ENCODE results near the gene BEND6. TPM values are rescaled to one million over a fixed set of nuclear protein-coding genes. Genes with fewer than 3 reads are reported as not detected.
"Not testable (repeated sequence)": the region's sequence is repeated elsewhere in the genome, so short reads cannot be mapped to it uniquely, and the experiment has no call there.

Gene BEND6
- total and polyA plus RNA-seq, 2 of the 13 experiments (the other 11 are each of a cell fraction or from before 2014, with no cell fraction given): 0.20 to 0.21 TPM

DNA sequence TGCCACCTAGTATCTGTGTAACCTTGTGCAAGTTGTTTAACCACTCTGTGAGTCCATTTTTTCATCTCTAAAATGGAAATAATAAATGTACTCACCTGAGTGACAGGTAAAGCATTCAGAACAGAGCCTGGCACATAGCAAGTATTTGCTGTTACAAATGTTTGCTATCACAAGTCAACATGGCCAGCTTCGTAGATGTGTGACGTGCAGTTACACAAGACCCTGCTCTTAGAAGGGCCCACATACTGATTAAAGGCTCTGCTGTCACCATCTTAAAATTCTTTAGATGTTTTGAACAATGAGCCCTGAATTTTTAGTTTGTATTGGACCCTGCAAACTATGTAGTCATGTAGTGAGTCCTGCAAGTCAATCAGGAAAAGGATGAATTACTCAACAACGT lies 51.2 kb downstream of the BEND6 start:
- Histone ChIP-seq H3K4me2 (ENCODE audit: low read depth, low read length) (no peak overlapping the region), H3K9me3 (ENCODE audit: low read length) (no peaks in the 10 kb centered on the region), H4K20me1 (ENCODE audit: insufficient read depth, low read length) (no peaks in the 10 kb centered on the region), H3K79me2 (ENCODE audit: insufficient read depth, low read length) (no peaks in the 10 kb centered on the region), H3K9ac (ENCODE audit: insufficient read depth, low read depth, low read length) (no peak overlapping the region), H3K27ac (ENCODE audit: extremely low read length, insufficient read depth, low read length) (no peak overlapping the region), H3K36me3 (replicated peaks in 1 of 2; ENCODE audit: control insufficient read depth in 1 of 2, insufficient read depth in 2 of 2, low read length in 2 of 2) (no peaks in the 10 kb centered on the region), H3K27me3 (ENCODE audit: control insufficient read depth in 1 of 2, insufficient read depth in 2 of 2, low read length in 2 of 2) (no peaks in the 10 kb centered on the region), H2AFZ (ENCODE audit: low read length) (no peak overlapping the region), H3K4me1 (ENCODE audit: insufficient read depth, low read length) (no peaks in the 10 kb centered on the region), H3K4me3 (replicated peaks in 1 of 3; ENCODE audit: insufficient read depth in 1 of 3, low read depth in 2 of 3, low read length in 3 of 3) (no peak overlapping the region)
- ATAC-seq (no peak), DNase-seq (ENCODE audit: low spot score) (no peak), FAIRE-seq (no peak)
- CTCF ChIA-PET (ENCODE audit: low intra/inter-chr PET ratio, low total read pairs): no interaction called here
- POLR2A ChIA-PET: no interaction called here
- TF ChIP-seq CC2D1A (CRISPR knock-in tag; IDR thresholded peaks at IDR 0.05) (no peak), NR2F6 (IDR thresholded peaks at IDR 0.05) (no peak), NR2F6 (CRISPR knock-in tag; IDR thresholded peaks at IDR 0.05) (no peak), EED (CRISPR knock-in tag; IDR thresholded peaks at IDR 0.05) (no peak), MTA3 (CRISPR knock-in tag; IDR thresholded peaks at IDR 0.05) (no peak), CEBPG (CRISPR knock-in tag; IDR thresholded peaks at IDR 0.05) (no peak), ZNF563 (CRISPR knock-in tag; IDR thresholded peaks at IDR 0.05) (no peak), MIXL1 (CRISPR knock-in tag; IDR thresholded peaks at IDR 0.05) (no peak), ZNF160 (CRISPR knock-in tag; IDR thresholded peaks at IDR 0.05) (no peak), ZKSCAN5 (CRISPR knock-in tag; IDR thresholded peaks at IDR 0.05) (no peak), HHEX (CRISPR knock-in tag; IDR thresholded peaks at IDR 0.05) (no peak), NFYB (CRISPR knock-in tag; IDR thresholded peaks at IDR 0.05) (no peak)
- TF ChIP-seq, protein P1, sequence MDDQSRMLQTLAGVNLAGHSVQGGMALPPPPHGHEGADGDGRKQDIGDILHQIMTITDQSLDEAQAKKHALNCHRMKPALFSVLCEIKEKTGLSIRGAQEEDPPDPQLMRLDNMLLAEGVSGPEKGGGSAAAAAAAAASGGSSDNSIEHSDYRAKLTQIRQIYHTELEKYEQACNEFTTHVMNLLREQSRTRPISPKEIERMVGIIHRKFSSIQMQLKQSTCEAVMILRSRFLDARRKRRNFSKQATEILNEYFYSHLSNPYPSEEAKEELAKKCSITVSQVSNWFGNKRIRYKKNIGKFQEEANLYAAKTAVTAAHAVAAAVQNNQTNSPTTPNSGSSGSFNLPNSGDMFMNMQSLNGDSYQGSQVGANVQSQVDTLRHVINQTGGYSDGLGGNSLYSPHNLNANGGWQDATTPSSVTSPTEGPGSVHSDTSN (CRISPR knock-in tag; IDR thresholded peaks at IDR 0.05; ENCODE audit: borderline replicate concordance): no peak
- TF ChIP-seq, protein P2, sequence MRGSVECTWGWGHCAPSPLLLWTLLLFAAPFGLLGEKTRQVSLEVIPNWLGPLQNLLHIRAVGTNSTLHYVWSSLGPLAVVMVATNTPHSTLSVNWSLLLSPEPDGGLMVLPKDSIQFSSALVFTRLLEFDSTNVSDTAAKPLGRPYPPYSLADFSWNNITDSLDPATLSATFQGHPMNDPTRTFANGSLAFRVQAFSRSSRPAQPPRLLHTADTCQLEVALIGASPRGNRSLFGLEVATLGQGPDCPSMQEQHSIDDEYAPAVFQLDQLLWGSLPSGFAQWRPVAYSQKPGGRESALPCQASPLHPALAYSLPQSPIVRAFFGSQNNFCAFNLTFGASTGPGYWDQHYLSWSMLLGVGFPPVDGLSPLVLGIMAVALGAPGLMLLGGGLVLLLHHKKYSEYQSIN (CRISPR knock-in tag; IDR thresholded peaks at IDR 0.05; ENCODE audit: borderline replicate concordance): no peak
- in situ Hi-C loops (cut with HindIII; ENCODE audit: extremely low pct_ligation_motif_present, low pct_unique_long_range_greater_than_20kb) (no loop called here), intact Hi-C loops (cut with micrococcal nuclease; ENCODE audit: unreplicated experiment) (no loop called here)
- WGBS (ENCODE audit: low lambda C conversion rate): 0% methylated on average over 3 of the region's 3 CpGs
- no TSS peak for BruUV-seq (replicated peaks)

DNA sequence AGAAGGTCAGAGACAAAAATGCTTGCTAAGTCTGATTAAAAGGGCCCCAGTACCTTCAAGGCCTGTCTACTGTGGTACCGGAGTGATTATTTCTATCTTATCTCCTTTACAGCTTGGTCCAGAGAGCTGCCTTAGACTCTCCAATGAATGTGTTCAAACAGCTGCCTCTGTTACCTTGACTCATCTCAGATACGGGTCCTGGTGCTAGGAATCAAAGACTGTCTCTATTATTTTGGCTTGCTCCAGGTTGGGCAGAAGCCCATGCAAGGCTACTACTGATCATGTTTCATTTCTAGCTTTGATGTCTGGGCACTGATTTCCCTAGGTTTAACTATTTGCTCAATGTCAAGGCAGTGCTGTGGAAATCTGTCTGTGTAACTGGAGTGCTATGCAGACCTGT lies 53.2 kb downstream of the BEND6 start:
- H3K4me1 ChIP-seq (ENCODE audit: insufficient read depth, low read length); intact Hi-C loops (cut with micrococcal nuclease; ENCODE audit: unreplicated experiment); ATAC-seq; FAIRE-seq; H3K4me2 ChIP-seq (ENCODE audit: low read depth, low read length); DNase-seq (ENCODE audit: low spot score); BruUV-seq (replicated peaks); CTCF ChIA-PET (ENCODE audit: low intra/inter-chr PET ratio, low total read pairs); H3K27ac ChIP-seq (ENCODE audit: extremely low read length, insufficient read depth, low read length); H2AFZ ChIP-seq (ENCODE audit: low read length); H3K4me3 ChIP-seq (replicated peaks in 1 of 3; ENCODE audit: insufficient read depth in 1 of 3, low read depth in 2 of 3, low read length in 3 of 3); H3K9ac ChIP-seq (ENCODE audit: insufficient read depth, low read depth, low read length); H3K36me3 ChIP-seq (replicated peaks in 1 of 2; ENCODE audit: control insufficient read depth in 1 of 2, insufficient read depth in 2 of 2, low read length in 2 of 2); H4K20me1 ChIP-seq (ENCODE audit: insufficient read depth, low read length); in situ Hi-C loops (cut with HindIII; ENCODE audit: extremely low pct_ligation_motif_present, low pct_unique_long_range_greater_than_20kb); H3K9me3 ChIP-seq (ENCODE audit: low read length); H3K79me2 ChIP-seq (ENCODE audit: insufficient read depth, low read length); H3K27me3 ChIP-seq (ENCODE audit: control insufficient read depth in 1 of 2, insufficient read depth in 2 of 2, low read length in 2 of 2); POLR2A ChIA-PET: not testable (repeated sequence)
- 21% methylated on average over 2 of the region's 2 CpGs for WGBS (ENCODE audit: low lambda C conversion rate)
